HL-60 (cell line): ENCODE measurements around the gene RYR3.

Experiments
- DNase-seq, 2 experiments: peaks; one replicate each; pipeline ENCODE4 v3.0.0-alpha.2; 2010 to 2020; ENCODE audit warnings: low read depth in 1 of 2, low spot score in 1 of 2
- H3K27ac ChIP-seq: fragments of 250-450 bp; sonication (Bioruptor Pico); replicated peaks from 2 replicates; pipeline ENCODE4 v1.5.1; 2020; ENCODE audit warnings: mild to moderate bottlenecking, moderate library complexity
- H3K27me3 ChIP-seq: fragments of 250-450 bp; sonication (Bioruptor Pico); 2 replicates; pipeline ENCODE4 v1.5.1; 2021; ENCODE audit warnings: mild to moderate bottlenecking, moderate library complexity; ENCODE audit not compliant: insufficient read depth, poor library complexity, severe bottlenecking
- H3K4me3 ChIP-seq: replicated peaks from 2 replicates; pipeline ENCODE4 v1.5.1; 2011; ENCODE audit warnings: mild to moderate bottlenecking, control low read depth, low read length; ENCODE audit not compliant: insufficient read depth
- CTCF ChIP-seq: IDR thresholded peaks from one replicate; pipeline ENCODE4 v1.5.1; 2011; ENCODE audit warnings: low read length, control low read depth, inconsistent platforms; ENCODE audit not compliant: insufficient read depth
- GABPA ChIP-seq: IDR thresholded peaks from 2 replicates; pipeline ENCODE4 v1.6.1; 2012; ENCODE audit warnings: low read depth
- POLR2AphosphoS5 ChIP-seq: IDR thresholded peaks from 2 replicates; pipeline ENCODE4 v1.6.1; 2012; ENCODE audit warnings: low read depth
- REST ChIP-seq: IDR thresholded peaks from 2 replicates; pipeline ENCODE4 v1.6.1; 2012; ENCODE audit warnings: low read depth; ENCODE audit not compliant: insufficient replicate concordance
- SPI1 ChIP-seq: IDR thresholded peaks from 2 replicates; pipeline ENCODE4 v1.6.1; 2012; ENCODE audit warnings: low read depth, mild to moderate bottlenecking, borderline replicate concordance

RYR3 gene

GRCh38 chr15:33430577-33430976, 119.8 kb downstream of the RYR3 start:
- no peak overlapping the region for H3K4me3 ChIP-seq
- TF ChIP-seq SPI1 (no peak), GABPA (no peak), POLR2AphosphoS5 (no peak), CTCF (no peak), REST (no peak)
- DNase-seq: no peak
- no peaks in the 10 kb centered on the region for H3K27me3 ChIP-seq
- H3K27ac ChIP-seq: no peak overlapping the region

GRCh38 chr15:33433821-33434220, 123.1 kb downstream of the RYR3 start:
- Histone ChIP-seq H3K4me3 (no peak overlapping the region), H3K27ac (no peak overlapping the region), H3K27me3 (no peaks in the 10 kb centered on the region)
- TF ChIP-seq CTCF (no peak), REST (no peak), GABPA (no peak), SPI1 (no peak), POLR2AphosphoS5 (no peak)
- no peak for DNase-seq

- Histone ChIP-seq H3K4me3 (no peak overlapping the region), H3K27me3 (peaks cover 3% of the 10 kb centered on the region), H3K27ac (no peak overlapping the region)
- no peak for DNase-seq
- TF ChIP-seq GABPA (no peak), POLR2AphosphoS5 (no peak), REST (no peak), SPI1 (no peak), CTCF (no peak)
These were observed 127.6 kb downstream of the RYR3 start for GRCh38 chr15:33438396-33438795.
